GM11168 (cell line): ENCODE results near the gene TMEM54.

ENCODE experiments used
- in situ Hi-C: fragments of 300-500 bp; cut with MboI; formaldehyde crosslinking; loops from one replicate; pipeline ENCODE4 v1.12.0; 2022; ENCODE audit warnings: low sequenced_read_pairs; ENCODE audit not compliant: unreplicated experiment

Gene TMEM54

DNA sequence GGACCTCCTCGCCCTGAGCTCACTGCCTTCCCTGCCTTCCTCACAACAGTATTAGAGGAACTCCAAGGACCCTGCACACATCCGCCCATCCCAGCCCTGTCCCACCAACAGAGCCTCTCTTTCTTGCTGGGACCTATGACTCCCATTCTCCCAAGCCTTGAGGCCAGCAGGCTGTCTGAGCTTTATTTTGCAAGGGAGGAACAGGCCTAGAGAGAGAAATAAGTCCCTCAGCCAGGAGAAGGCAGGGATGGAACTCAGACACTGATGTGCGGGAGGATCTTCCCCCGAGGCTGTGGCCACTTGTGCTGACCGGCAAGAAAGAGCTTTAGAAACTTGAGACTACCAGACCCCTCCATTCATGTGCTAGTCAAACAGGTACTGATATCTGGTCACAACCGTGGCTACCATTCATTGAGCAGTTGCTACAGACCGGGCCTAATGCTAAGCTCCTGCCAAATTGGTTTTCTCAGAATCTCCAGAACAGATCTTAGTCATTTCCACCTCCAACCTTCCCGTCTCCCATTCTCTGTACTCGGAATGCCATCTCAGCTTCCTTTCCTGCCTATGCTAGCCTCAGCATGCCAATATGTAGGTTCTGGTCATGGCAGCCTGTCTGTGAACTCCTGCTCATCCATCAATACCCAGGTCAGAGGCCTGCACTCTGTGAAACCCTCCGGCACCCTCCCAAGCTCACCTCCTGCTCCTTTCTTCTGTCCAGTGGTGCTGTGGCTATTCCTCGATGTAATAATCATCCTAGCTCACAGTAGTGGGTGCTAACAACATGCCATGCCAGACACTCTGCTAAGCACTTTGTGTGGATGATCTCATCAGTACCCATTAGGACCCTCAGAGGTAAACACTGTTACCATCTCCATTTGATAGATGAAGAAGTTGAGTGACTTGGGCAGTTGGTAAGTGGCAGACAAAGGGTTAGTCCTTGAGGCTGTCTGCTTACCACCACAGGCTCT is 3.8 kb downstream of the TMEM54 start:
- in situ Hi-C loops, result no loop called here

DNA sequence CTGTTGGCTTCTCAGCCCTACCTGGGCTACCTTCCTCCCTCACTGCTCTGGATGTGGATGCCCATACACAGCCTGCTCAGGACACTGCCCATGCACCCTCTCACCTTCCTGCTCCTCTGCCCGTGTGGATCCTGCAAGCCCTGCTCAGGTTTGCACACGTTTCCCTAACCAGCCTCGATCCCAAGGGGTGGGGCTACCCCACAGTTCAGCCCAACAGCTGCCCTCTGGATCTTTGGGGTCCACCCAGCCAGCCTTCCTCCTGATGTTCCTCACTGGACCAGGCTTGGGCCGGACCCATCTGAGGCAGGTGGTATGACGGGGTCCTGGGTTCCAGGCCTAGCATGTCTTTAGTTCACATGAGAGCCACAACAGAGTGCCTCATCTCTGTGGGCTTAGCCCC is 4.7 kb downstream of the TMEM54 start:
- in situ Hi-C loops, result no loop called here

DNA sequence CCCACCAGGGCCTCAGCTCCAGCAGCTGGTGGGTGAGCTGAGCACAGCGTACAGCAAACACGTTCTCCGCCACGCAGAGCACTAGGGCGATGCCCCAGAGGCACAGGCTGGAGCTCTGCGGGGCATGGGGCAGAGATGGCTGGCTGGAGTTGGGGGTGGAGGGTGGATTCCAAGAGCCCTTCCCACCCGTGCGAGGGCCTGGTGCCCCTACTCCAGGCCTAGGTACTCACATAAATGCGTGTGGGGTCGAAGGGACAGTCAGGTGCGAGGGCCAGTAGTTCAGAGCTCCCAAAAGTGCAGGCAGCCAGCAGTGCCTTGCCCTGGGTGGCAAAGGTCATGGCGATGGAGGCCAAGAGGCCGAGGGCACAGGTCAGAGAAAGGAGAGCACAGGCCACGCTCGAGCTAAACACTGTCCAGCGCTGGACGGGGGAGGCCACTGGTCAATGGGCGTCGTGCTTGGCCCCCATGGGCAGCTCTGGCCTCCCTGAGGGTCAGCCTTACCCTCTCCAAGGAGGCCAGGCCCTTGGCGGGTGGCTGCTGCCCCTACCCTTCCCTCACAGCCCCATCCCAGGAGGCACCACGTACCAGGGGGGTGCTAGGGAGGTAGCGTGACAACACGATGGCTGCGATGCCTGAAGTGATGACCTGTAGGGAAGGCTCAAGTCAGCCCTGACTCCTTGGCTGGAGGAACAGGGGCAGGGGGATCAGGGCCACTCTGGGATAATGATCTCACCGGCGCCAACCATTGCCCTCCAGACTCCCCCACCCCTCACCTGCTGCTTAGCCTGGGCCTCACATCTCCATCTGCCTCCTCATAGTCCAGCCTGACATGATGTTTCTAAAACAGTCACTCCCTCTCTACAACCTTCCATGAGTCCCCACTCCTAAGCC is 5.6 kb downstream of the TMEM54 start:
- in situ Hi-C loops, result no loop called here

DNA sequence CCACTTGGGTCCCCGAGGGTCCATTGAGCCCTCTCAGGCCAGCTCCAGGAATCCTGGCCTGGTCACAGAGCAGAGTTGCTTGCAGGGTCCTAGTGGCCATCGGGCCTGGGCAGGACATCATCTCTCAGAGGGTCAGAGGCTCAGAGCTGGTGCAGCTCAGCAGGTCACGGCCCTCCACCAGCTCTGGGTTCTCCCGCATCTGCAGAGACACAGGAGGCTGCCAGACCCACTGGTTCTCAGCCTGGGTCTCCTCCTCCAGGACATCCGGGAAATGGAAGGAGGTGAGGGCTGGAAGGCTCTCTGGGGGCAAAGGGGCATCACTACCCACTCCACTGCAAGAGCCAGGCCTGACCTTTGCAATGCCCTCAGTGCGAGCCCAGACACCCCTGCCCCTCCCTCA is 6.5 kb downstream of the TMEM54 start:
- in situ Hi-C loops, result no loop called here

DNA sequence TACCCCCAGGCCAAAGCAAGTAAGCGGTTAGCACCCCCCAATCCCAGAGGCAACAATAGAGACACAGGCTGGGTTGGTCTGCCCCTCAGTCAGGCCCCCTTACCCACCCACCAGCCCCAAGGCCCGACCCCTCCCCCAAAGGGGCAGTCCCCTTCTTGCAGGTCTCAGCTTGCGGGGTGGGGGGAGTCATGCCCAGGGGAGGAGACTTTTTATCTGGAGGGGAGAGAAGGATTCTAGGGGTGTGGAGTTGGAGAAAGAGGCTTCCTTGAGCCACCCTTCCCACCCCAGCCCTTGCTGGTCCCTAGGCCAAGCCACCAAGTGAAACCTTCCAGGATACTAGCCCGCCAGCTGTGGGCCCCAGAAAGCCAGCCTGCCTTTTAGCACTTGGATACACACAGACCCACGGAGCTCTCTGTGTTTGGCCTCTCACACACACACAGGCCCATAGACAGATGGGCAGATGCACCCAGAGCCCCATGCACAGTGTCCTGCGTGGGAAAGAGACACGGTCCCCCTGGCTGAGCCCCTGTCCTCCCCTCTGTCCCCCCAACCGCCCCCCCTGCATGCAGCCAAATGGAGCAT is 7.1 kb downstream of the TMEM54 start:
- in situ Hi-C loops, result no loop called here

DNA sequence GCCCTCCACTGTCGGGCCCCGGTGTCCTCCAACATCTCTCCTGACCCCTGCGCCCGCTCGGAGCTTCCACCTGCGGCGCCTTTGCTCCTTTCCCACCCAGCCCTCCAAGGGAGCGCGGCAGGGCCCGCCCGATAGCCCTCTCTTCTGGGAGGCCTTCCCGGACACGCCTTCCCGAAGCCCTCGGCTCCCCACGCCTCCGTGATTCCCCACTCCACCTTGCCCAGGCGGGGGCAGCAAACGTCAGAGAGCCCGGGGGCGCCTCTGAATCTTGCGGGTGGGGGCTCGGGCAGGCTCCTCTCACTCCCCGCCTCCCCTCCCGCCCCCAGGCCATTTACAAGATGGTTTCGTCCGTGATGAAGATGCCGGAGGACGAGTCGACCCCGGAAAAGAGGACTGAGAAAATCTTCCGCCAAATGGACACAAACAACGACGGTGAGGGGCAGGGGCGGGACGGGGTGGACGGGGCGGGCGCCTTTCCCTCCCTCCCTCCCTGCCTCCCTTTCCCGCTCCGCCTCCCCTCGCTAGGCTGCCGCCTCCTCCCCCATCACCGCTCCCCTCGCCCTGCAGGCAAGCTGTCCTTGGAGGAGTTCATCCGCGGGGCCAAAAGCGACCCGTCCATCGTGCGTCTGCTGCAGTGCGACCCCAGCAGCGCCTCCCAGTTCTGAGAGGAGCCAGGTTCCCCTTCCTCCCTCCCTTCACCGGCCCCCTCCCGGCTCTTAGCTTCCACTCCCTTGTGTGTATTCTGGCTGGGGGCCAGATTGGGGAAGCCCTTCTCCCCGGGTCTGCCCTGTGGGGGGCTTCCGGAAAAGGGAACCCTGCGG is 7.8 kb downstream of the TMEM54 start:
- in situ Hi-C loops, result no loop called here

DNA sequence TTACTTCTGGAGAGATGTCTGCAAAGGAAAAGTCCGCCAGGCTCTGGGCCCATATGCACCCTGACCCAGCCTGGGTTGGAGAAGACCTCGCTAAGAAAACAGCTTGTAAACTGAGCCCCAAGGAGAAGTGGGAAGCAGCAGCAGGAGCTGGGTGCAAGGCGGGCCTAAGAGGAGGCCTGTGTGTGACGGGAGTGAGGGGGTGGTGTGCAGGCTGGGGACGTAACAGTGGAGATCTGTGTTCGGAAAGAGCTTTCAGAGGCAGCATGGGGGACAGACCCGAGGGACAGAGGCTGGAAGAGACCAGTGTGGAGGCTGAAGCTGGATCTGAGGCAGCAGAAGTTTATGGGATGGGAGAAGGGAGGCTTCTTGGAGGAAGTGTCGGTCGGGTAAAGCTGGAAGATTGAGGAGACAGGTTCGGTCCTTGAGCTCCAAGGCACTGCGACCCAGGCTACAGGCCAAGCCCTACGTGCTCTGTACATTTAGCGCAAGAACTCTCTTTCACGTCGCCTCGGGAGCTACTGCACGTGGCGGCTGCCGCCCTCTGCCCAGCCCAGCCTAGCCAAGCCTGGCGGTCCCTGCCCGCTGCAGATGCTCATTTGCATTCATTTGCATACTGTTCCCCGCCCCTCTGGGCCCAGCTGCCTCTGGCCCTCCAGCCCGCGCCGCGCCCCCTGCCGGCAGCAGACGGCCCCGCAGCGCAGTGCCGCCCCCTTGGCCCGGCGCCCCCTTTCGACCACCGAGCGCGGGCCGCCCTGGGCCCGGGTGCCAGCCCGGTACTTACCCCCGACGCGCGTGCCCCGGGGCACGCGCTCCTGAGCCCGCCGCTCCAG is 8.6 kb downstream of the TMEM54 start:
- in situ Hi-C loops, result no loop called here

DNA sequence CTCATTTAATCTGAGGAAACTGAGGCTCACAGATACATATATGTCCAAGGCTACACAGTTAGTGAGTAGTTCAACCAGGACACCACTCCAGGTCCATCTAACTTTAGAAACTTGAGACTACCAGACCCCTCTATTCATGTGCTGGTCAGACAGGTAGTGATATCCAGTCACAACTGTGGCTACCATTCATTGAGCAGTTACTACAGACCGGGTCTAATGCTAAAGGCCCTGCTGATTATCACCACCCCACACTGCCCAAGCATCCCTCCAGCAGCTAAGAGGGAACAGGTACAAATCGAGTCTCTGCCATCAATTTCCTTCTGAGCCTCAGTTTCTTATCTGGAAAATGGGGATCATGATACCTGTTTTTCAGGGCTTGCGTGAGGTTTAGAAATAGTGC is 9.6 kb downstream of the TMEM54 start:
- in situ Hi-C loops, result no loop called here

DNA sequence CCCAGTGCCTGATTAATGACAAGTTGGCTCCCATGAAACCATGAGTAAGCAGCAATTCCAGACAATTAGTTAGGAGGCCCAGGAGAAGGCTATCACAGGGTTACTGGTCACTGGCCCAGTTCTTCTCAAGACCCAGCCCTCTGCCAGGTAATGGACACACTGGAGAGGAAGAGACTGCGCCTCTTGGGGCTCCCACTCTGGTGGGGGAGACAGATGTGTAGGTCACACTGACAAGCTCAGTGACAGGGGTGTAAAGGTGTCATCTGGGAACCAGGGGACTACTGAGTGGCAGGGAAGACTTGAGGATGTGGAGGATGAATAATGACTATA is 10.0 kb downstream of the TMEM54 start:
- in situ Hi-C loops, result no loop called here

DNA sequence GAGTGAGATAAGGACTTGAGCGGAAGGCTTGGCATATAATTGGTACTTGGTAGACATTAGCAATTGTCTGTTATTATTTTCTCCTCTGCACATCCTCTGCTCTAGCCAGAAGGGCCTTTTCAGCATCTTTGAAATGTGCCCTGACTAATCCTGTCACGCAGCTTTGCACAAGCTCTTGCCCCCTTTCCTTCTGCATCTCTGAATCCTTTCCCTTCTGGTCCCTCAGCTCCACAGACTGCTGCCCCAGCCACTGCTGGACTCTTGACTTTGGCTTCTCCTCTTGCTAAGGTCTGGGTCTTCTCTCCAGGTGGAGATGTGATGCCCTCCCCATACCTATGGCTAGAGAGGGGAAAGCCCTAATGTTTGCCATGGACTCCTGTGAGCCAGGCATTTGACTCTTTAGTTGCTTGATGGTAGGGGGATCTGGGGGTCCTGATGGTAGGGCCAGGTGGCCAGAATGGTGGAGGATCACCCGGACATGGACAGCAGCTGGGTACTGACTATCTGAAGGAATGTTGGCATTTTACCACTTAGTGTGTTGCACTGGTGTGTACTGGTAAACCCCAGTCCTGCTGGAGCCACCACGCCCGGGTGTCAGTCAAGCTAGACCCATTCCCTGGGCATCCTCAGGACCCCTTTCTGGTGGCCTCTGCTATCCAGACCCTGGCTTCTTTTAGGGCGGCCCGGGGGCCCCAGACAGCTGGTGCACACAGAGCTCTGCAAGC is 10.5 kb downstream of the TMEM54 start:
- in situ Hi-C loops, result no loop called here

DNA sequence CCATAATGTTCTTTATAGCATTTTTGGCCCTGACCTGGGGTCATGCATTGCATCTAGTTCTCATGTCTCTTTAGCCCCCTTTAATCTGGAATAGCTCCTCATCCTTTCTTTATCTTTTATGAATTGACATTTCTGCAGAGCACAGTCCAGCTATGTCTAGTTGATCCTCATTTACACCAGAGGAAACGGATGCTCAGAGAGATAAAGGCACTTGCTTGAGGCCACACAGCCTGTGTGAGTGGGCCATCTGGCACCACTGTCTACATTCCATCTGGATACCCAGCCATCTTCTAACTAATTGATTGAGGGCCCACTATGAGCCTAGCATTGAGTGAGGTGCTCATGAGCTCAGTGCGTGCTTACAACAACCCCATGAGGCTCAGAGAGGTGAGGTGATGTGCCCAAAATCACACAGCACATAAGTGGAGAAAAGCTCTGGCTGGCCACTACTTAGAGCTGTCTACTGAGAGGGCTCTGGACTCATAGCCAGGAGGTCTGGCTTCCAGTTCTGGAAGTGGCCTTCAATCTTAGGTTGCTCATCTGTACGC is 11.4 kb downstream of the TMEM54 start:
- in situ Hi-C loops, result no loop called here

DNA sequence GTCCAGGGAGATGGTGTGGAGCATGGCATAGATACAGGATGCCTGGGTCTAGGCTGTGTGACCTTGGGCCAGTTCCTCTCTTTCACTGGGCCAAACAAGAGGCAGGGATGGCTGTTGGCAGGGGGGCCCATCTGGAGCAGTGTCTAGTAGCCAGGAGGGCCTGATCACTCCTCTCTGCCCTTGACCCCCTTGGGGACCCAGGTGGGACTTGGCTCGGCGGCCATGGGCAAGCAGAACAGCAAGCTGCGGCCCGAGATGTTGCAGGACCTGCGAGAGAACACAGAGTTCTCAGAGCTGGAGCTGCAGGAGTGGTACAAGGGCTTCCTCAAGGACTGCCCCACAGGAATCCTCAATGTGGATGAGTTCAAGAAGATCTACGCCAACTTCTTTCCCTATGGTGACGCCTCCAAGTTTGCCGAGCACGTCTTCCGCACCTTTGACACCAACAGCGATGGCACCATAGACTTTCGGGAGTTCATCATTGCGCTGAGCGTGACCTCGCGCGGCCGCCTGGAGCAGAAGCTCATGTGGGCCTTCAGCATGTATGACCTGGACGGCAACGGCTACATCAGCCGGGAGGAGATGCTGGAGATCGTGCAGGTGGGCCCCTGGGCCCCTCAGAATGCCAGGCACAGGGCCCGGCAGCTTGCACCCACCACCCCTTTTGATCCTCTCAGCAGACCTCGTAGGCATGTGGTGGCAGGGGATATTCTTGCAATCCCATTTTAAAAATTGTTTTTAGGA is 12.3 kb downstream of the TMEM54 start:
- in situ Hi-C loops, result no loop called here

DNA sequence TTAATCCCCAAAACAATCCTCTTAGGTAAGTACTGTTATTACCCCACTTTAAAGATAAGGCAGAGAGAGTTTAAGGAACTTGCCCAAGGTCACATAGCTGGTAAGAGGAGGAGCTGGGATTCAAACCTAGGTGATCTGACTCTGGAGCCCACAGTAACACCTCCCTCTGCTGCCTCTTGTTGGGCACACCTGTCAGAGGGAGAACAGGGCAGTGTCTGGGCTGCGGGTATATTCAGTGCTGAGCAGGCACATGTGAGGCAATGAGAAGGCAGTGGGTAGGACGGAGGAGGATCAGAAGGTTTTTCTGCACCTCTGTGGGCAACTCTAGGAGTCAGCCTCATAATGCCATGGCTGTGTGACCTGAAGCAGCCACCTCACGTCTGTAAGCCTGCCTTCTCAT is 13.1 kb downstream of the TMEM54 start:
- in situ Hi-C loops, result no loop called here

DNA sequence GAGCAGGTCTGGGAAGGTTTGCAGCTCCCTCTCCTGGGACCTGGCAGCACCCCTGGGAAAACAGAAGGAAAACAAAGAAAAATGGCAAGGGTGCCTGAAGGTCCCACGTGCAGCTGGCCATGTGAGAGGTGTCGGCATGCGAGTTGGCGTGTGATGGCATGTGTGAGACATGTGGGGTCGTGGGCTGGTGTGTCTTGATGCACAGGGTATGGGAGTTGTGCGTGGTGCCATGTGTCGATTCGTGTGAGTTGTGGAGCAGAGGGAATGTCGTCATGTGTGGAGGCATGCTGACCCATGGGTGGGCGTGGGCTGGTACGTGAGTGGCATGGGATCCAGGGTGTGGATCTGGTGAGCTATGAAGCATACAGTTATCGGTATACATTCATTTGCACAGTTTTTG is 13.6 kb downstream of the TMEM54 start:
- in situ Hi-C loops, result no loop called here

DNA sequence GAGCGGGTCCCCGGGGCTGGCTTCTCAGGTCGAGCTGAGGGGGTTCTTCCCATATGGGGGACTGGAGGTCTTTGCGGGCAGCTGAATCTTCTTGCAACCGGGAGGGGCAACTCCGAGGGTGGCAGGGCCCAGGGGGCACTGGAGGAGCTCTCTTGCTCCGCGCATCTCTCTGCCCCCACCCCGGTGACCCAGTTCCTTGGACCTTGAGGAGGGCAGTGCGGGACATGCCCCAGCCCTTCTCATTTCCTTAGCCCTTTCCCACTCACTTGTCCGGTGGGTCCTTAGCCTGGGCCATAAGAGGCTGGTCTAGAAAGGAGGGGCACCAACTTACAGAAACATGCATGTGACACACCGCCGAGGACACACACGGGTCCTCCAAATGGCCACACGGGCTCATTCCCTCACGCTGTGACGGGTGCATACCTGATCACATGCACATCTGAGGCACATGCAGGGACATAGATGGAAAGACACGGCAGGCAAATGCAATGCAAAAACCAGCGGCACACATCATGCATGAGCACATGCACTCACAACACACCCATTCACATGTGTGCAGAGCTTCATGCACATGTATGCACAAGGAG is 14.3 kb downstream of the TMEM54 start:
- in situ Hi-C loops, result no loop called here

DNA sequence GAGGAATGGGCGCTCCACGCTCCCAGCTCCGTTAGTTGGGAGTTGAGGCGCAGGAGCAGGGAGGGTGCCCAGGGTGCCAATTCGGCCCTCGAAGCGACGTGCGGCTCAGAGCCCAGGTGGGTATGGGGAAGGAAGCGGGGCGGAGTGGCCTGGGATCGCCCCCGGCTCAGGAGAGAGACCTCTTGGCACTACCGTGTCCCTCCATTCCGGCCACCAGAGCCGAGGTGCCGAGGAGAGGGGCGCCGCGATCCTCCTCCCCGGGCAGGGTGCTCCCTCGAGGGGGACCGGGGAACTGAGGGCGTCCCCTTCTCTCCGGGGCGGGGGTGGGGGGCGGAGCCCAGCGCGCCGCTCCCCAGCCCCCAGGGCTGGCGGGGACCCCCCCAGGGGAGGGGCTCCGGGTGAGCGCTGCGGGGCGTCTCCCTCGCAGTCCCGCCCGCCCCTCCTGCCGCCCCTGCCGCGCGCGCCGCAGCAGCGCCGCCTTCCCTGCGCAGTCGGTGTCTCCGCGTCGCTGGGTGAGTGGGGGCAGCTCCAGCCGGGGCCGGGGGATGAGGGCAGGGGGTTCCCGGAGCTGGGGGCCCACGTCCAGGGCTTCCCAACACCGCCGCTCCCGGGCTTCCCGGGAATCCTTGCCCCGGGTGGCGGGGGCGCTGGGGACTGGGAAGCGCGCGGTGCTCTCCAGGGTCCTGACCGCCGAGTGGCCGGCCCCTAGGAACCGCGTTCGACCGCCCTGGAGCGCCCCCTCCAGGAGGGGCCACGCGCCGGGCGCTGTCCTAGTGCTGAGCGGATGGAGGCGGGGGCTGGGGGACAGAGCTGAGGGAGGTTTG is 15.0 kb downstream of the TMEM54 start, which contains the start of gene HPCA:
Gene HPCA, plus strand, starts transcription at position 488 of the 824 bp plus-strand sequence. CDS start 2,408 bp downstream, outside the sequence.
- in situ Hi-C loops, result no loop called here
